Hypothalamus (tissue), 51 donors: ENCODE data around the gene KREMEN1.

Experiments used
- DNase-seq, 51 donors: peaks; one replicate each; lab custom pipeline; 2025; lab: John Stamatoyannopoulos, UW

KREMEN1 gene

DNA sequence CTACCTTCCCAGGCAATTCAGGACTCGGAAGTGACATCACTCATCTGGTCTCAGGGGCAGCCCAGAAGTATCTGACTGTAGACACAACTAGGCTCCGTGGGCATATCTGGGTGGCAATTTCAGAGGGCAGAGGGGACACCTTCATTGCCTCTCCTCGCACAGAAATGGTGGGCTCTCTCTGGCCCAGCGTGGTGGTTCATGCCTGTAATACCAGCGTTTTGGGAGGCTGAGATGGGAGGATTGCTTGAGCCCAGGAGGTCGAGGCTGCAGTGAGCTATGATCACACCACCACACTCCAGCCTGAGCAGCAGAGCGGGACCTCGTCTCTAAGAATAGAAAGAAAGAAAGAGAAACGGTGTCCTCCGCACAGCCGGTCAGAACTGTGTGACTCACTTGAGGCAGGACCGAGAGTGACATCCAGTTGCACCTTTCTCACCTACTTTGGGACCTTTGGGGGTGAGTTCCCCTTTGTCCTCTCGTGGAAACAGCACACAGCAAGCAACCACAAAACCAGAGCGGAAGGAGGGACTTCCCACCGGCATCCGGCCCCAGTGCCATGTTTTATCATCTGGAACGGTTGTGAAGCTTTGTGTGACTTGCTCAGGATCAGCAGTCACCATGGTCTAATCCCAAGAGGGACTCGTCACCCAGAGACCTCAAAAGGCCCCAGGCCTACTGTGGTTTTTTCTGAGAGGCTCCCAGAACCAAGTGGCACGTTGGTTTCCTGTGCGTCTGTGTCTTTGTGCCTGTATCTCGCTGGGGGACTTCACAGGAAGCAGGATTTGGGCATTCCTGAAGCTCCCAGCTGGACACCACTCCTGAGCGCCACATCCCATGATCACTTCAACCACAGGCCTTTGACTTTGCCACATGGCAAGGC is 94.4 kb downstream of the KREMEN1 start:
- no peak for DNase-seq

DNA sequence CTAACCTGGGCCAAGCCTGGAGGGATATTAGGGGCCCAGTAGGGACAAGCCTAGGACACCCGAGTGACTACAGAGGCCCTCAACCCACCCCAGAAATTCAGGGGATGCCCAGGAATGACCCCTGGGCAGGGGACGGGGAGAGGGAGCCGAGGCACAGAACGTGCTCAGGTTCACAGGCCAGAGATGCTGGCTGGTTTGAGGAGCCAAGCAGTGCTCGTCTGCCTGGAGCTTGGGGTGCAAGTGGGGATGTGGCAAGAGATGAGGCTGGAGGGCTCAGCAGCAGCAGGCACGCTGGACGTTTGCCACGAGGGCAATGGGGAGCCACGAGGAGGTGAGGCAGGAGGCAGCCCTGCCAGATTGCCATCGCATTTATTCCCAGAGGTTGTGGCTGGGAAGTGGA is 98.9 kb downstream of the KREMEN1 start:
- no peak for DNase-seq

DNA sequence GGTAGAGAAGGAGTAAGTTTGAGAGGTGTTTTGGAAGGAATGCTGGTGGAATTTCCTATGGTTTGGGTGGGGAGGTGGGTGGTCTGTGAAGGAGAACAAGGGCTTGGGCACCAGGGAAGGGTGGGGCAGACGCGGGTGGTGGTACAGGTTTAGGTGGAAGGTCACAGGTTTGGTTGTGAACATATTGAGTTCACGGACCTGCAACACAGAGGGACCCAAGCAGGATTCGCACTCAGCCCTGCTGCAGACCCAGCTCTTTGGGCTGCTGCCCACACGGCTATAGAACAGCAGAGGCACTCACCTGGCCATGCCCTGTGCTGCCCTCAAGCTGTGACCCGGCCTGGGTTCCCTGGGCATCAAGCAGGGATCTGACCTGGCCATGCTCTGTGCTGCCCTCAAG is 99.4 kb downstream of the KREMEN1 start:
- DNase-seq = no peak

DNA sequence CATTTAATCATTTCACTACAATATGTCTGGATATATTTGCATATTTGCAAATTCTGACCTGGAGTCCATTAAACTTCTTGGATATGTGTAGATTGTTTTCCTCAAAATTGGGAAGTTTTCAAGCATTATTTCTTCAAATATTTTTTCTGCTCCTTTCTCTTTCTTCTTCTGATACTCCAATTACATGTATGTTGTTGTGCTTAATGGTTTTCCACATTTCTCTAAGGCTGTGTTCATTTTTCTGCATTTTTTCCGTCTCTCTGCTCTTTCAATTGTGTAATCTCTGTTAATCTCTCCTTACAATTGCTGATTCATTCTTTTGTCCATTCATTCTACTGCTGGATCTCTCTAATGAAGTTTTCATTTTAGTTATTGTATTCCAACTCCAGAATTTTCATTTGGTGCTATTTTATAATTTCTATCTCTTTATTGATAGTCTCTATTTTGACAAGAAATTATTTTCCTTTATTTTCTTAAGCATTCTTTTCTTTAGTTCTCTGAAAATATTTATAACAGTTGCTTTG is 102.5 kb downstream of the KREMEN1 start:
- no peak for DNase-seq

DNA sequence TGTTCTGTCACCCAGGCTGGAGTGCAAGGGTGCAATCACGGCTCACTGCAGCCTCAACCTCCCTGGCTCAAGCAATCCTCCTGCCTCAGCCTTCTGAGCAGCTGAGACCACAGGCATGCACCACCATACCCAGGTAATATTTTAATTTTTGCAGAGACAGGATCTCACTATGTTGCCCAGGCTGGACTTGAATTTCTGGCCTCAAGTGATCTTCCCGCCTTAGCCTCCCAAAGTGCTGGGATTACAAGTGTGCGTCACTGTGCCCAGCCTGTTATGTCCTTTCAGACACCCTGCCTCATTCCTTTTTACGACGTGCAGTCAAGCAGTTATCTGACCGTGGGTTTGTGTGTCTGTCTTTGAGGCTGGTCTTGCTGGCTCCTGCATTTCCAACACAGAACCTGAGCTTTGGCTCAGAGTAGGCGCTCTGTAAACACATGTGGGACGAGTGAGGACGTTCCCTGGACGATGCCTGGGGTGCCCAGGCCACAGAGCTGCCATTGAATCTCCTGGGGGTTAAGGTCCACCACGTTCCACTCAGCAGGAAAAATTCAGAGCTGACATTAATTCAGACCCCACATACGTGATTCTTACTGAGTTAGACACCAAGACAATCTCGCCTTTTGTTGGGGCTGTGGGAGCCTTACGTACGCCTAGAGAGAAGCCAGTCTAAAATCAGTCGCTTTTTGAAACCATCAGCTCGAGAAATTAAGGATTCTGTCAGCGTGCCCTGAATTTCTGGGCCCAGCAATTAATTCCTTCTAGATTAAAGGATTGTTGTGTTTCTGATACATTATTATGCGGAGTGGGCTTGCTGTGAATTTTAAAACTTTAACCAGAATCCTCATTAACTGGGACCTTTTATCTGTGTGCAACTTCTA is 111.4 kb downstream of the KREMEN1 start:
- peak in 1 of 51 donors; percentile 18 for DNase-seq

DNA sequence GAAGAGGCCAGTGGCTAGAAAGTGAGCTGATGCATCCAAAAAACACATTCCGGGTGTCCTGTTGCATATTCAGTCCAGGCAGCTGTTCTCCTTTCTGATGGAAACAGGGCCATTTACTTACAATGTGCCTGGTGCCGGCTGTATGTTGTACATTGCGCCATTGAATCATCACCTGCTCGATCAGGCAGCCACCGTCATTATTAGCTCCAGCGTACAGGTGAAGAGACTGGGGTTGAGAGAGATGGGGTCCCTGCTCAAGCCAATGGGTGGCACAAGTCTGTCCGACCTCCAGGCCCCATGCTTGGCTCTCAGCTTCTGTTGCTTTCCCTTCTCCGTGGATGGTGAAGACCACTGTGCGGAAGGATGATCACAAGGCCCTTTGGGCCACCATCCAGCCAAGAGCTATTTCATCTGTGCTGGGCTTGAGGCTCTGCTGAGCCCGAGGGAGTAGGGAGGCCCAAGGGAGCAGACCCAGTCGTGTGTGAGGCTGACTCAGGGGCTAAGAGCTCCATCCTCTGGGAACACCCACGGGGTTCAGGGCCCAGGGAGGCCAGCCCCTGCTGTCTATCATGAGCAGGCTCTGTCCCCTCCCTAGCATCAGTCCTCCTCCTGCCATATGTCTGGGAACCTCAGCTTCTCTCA is 112.1 kb downstream of the KREMEN1 start:
- no peak for DNase-seq

DNA sequence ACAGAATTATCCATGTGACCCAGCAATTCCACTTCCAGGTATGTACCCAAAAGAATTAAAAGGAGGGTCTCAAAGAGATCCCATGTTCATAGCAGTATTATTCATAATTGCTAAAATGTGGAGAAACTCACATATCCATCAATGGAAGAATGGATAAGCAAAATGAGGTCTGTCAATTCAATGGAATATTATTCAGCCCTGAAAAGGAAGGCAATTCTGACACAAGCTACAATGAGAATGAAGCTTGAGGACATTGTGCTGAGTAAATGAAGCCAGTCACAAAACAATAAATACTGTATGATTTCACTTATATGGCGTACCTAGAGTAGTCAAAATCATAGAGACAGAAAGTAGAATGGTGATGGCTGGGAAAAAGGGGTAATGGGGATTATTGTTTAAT is 113.5 kb downstream of the KREMEN1 start:
- no peak for DNase-seq

DNA sequence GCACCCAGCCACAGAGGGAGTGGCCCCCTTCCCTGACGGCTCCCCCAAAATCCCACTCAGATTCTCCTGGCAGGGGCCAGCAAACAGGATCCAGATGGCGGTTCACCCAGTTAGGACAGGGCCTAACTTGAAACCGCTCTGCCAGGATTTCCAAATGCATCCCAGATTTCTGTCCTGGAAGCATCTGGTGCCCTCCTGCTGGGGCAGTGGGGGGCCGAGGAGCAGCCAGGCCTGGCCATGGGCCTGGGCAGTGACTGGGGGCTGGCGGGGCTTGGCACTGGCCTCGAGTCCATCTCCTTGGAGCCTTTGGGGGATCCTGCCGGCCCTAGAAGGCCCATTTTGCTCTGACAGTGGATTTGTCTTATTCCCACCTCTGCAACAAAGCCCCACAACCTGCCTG is 115.0 kb downstream of the KREMEN1 start:
- DNase-seq = no peak

DNA sequence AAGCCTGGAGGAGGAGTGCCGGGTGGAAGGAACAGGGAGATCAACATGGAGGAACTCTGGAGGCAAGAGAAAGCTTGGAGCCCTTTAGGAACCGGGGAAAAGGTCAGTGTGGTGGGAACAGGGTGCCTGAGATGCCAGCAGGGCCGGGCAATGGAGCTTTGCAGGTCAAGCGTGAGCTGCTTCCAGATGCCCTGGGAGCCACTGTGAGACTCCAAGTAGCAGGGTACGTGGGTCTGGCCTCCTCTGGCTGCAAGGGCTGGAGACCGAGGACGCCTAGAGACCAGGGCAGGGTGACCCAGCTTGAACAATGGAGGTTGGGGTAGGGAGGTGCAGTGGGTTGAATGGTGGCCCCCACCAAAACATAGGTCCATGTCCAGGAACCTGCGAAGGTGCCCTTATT is 117.2 kb downstream of the KREMEN1 start:
- DNase-seq = no peak

DNA sequence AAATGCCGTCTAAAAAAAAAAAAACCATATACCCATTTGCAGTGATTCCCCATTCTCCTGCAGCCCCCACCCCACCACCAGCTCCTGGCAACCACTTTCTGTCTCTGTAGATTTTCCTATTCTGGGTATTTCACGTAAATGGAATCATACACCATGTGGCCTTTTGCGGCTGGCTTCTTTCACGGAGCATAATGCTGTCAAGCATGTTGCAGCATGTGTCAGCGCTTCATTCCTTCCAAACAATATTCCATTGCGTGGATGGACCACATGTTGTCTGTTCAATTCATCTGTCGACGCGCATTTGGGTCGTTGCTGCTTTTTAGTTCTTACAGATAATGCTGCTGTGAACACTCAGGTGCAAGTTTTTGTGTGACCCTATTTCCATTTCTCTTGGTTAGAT is 118.1 kb downstream of the KREMEN1 start:
- DNase-seq = no peak

DNA sequence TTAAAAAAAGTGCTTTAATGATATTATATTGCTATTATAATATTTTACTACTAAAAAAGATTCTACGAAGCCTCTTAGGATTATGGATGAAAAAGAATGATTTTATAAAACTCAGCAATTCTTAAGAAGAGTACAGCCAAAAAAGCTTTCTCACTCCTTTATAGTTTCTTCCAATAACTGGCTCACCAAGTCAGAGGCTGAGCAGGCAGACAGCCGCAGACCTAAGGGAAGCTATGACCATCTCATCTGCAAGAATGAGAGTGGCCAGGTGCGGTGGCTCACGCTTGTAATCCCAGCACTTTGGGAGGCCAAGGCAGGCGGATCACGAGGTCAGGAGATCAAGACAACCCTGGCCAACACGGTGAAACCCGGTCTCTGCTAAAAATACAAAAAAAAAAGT is 120.2 kb downstream of the KREMEN1 start:
- no peak for DNase-seq

DNA sequence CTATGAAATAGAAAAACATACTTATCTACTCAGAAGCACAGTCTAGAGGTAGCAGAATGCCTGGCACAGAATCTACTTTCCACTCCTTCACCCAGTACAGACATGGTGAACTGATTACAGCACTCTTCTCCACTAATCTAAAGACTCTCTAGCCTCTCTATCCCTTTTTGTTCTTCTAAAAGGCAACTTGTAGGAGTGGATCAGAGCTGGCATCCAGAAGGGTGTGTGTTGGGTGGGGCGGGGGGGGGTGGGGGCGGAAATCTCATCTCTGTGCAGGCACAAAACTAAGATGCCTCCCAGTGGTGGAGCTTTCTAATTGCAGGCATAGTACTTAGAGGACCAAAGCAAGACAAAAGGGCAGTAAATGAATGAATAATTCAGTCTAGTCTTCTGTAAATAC is 121.3 kb downstream of the KREMEN1 start:
- DNase-seq = no peak

DNA sequence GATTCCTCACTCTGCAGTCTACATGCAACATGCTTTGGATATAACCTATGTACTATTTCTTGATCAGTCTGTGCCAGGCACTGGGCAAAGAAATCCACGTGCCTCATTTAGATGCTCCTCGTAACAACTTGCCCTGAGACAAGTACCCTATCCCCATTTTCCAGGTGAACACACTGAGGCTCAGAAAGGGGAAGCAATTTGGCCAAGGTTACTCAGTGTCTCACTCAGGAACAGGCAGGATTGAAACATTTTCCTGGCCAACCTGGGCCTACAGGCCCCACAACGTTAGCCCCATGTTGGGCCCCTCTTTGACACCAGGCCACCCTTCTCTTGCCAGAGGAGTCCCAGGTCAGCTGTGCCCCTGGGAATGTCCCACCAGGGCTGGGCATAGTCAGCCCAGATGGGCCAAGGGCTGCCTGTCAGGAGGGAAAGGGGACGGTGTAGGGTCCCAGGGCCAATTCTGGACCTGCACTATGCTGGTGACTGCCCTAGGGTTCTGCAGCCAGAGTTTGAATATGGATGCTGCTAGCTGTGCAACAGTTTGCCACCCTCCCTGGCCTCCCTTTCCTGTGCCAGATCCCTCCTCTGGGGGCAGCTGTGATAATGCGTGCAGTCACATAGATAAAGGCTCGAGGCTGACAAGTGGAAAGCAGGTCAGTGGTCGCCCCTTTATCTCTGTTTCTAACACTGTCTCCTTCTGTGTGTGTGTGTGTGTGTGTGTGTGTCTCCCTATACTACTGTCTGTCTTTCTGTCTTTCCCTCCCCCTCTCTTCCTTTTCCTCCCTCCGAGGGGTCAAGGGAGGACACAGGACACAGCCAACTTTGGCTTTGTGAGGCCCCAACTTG is 122.5 kb downstream of the KREMEN1 start:
- DNase-seq = no peak

DNA sequence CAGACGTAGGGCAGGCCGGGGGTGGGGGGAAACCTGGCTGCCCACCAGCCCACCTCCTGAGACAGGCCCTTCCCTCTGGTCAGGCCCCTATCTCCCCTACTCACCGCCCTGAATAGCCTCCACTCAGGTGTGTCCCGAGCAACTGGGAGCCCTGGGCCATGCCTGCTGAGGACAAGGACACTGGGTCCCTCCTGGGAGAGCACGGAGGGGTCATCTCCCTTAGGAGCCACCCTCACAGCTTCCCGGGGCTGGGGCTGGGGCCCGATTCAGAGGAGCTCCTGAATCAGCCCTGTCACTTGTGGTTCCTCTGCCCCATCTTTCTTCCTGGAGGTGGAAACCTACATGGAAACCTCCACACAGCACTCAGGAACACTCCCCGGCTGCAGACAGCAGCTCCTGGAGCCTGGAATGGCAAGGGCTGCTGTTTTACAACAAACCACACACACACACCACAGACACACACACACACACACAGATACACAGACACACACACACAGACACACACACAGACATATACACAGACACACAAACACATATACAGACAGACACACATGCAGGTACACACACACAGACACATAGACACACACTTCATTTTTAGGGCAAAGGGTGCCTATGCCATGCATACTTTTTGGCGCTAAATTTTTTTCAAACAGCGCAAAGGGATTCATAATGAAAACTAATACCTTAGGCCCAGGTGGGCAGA is 123.3 kb downstream of the KREMEN1 start:
- DNase-seq = no peak

DNA sequence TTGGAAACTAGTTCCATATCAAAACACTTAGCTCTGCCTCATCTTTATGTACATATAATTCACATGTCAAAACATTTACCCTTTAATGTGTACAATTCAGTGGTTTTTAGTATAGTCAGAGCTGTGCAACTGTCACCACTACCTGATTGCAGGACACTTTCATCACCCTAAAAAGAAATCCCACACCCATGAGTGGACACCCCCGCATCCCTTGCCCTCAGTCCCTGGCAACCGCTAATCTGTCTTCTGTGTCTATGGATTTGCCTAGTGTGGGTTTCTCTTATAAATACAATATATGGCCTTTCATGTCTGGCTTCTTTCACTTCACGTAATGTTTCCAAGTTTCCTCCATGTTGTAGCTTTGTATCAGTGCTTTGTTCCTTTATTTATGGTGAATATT is 124.3 kb downstream of the KREMEN1 start:
- DNase-seq = no peak

DNA sequence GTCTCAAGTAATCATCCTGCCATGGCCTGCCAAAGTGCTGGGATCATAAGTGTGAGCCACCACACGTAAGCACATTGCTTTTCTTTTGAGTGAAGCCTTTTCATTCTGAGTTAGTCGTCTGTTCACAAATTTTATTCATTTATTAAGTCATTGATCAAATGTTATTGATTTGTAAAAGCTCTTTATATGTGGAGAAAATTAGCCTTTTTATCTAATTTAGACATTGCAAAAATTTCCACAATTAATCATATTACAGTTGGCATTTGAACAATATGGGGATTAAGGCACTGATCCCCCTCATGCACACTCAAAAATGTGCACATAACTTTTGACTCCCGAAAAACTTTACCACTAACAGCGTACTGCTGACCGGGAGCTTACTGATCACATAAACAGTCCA is 125.4 kb downstream of the KREMEN1 start:
- DNase-seq = no peak

DNA sequence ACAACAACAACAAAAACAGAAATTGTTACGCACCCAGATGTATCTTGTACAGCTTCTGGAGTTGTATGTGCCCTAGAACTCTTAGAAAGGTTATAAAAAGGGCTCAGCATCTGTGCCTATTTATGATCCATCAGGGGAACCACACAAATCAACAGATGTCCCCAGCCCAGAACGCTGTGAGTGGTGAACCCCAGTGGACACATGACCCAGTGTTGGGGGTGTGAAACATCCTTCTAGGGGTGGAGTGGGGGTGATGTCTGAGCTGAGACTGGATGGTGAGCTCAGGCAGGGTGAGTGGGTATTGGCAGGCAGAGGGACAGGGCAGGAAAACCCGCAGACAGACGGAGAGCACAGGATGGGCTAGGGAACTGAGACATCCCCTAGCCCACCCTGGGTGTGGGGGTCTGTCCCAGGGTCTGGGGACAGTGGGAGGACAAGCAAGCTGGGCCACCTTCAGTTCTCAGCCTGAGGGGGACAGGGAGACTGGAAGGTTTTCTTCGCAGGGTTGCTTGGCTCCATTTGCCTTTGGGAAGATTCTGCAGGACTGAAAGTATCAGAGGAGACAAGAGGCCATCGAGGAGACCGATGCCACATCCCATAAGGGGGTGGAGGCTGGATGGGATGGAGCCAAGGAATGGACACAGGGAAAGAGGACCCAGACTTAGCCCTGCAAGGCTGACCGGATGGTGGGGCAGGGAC is 127.0 kb downstream of the KREMEN1 start:
- no peak for DNase-seq

DNA sequence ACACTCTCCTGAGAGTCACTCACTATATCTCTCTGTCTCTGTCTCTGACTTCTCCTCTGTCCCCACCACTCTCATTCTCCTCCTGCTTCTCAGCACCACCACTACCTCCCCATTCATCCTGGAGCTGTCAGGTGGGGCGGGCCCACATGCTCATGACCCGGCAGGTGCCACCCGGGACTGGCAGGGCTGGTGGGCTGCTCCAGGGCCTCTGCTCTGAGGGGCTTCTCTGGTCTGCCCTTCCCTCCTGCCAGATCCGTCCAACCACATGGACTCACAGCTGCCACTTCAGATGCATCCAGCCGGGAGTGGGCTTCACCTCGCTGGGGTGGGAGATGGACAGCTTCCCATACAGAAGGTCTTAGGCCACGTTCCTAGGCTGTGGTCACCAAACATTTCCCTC is 128.1 kb downstream of the KREMEN1 start:
- no peak for DNase-seq

DNA sequence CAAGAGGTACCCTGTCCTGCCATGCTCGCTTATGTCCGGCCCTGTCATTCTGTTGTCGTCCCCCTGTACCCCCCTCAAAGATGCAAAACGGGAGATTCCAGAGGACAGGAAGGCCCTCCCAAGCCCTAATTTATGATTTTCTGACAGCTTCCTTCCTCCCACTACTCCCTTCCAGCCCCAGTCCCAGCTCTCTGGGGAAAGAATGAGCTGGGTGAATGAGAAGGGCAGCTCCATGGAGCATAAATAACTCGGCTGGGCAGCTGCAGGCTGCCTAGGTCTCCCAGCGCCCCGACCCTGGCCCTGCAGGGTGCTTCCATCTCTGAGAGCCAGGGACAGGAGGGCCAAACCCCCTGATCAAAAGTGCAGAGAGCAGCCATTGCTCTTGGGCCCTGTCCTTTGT is 128.9 kb downstream of the KREMEN1 start:
- no peak for DNase-seq
